Skeletal muscle satellite cell (primary cell): ENCODE measurements around the gene DRC7.

Experiments used
- H3K27me3 ChIP-seq: 2 replicates; pipeline ENCODE4 v1.7.0; 2013; ENCODE audit warnings: low read length; ENCODE audit not compliant: control insufficient read depth, insufficient read depth
- H3K36me3 ChIP-seq: 2 replicates; pipeline ENCODE4 v1.7.0; 2013; ENCODE audit warnings: mild to moderate bottlenecking, control low read depth, low read length; ENCODE audit not compliant: insufficient read depth
- H3K4me1 ChIP-seq: 2 replicates; pipeline ENCODE4 v1.7.0; 2013; ENCODE audit warnings: low read length; ENCODE audit not compliant: control insufficient read depth, insufficient read depth
- H3K4me2 ChIP-seq: 2 replicates; pipeline ENCODE4 v1.7.0; 2013; ENCODE audit warnings: mild to moderate bottlenecking, low read length
- H3K4me3 ChIP-seq: 2 replicates; pipeline ENCODE4 v1.7.0; 2013; ENCODE audit warnings: low read length
- H3K9ac ChIP-seq: 2 replicates; pipeline ENCODE4 v1.7.0; 2013; ENCODE audit warnings: mild to moderate bottlenecking, low read depth, low read length, moderate library complexity
- H3K9me3 ChIP-seq: replicated peaks from 2 replicates; pipeline ENCODE4 v1.7.0; 2013; ENCODE audit warnings: mild to moderate bottlenecking, control low read depth, low read length

The DRC7 gene

DNA sequence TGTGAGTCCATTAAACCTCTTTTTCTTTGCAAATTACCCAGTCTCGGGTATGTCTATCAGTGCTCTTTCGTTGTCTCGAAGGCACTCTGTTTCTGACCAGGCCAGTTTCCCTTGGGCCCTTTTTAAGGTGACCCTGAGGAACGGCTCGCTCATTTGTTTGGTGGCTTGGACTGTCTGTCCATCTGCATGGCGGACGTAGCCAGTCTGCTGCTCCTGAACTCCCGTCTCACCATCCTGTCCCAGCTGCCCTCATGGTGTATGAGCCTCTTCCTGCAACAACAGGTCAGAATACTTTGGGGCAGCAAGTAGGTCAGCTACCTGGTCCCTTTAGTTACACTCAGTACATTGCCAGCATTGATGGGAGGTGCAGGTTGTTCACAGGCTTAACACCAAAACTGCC is 19.0 kb downstream of the DRC7 start:
- no peaks in the 10 kb centered on the region for H3K9me3 ChIP-seq
- no peak overlapping the region for H3K9ac ChIP-seq
- H3K4me2 ChIP-seq: no peak overlapping the region
- H3K4me3 ChIP-seq: no peak overlapping the region
- peaks cover 73% of the 10 kb centered on the region for H3K27me3 ChIP-seq
- no peaks in the 10 kb centered on the region for H3K36me3 ChIP-seq
- no peaks in the 10 kb centered on the region for H3K4me1 ChIP-seq

DNA sequence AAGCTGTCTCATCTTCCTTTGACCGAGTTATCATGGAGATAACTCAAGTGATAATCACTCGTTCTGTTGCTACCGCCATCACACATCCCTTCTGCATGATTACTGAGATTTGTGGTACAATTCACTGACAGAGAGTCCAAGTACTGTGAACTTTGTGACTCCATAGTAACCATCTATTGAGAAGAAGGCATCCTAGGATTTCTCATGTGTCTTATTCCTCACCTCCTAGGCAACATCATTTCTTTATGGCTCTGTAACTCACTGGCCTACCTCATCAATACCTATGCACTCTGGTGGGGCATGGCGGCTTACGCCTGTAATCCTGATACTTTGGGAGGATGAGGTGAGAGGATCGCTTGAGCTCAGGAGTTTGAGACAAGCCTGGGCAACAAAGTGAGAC is 19.4 kb downstream of the DRC7 start:
- H3K4me2 ChIP-seq: no peak overlapping the region
- H3K4me1 ChIP-seq: no peaks in the 10 kb centered on the region
- H3K4me3 ChIP-seq: no peak overlapping the region
- peaks cover 72% of the 10 kb centered on the region for H3K27me3 ChIP-seq
- no peak overlapping the region for H3K9ac ChIP-seq
- no peaks in the 10 kb centered on the region for H3K36me3 ChIP-seq
- H3K9me3 ChIP-seq: no peaks in the 10 kb centered on the region

DNA sequence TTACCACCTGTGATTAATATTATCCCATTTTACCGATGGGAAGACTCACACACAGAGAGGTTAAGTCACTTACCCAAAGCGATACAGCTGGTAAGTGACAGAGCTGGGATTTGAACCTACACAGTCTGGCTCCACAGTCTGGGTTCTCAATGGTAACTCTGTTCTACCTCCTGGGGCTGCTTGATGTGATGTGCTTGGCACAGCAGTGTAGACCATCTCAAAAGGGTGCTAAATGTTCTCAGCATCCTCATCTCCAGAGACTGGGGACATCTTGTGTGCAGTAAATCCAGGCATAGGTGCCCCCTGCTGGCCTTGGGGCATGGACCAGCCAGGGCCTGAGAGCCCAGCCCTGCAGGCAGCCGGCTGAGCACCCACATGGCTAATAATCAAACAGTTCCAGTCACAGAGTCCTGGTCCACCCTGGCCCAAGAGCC is 25.6 kb downstream of the DRC7 start:
- no peak overlapping the region for H3K4me2 ChIP-seq
- H3K9me3 ChIP-seq: no peaks in the 10 kb centered on the region
- no peak overlapping the region for H3K9ac ChIP-seq
- H3K36me3 ChIP-seq: no peaks in the 10 kb centered on the region
- H3K4me1 ChIP-seq: no peaks in the 10 kb centered on the region
- H3K27me3 ChIP-seq: peaks cover 23% of the 10 kb centered on the region
- H3K4me3 ChIP-seq: no peak overlapping the region

DNA sequence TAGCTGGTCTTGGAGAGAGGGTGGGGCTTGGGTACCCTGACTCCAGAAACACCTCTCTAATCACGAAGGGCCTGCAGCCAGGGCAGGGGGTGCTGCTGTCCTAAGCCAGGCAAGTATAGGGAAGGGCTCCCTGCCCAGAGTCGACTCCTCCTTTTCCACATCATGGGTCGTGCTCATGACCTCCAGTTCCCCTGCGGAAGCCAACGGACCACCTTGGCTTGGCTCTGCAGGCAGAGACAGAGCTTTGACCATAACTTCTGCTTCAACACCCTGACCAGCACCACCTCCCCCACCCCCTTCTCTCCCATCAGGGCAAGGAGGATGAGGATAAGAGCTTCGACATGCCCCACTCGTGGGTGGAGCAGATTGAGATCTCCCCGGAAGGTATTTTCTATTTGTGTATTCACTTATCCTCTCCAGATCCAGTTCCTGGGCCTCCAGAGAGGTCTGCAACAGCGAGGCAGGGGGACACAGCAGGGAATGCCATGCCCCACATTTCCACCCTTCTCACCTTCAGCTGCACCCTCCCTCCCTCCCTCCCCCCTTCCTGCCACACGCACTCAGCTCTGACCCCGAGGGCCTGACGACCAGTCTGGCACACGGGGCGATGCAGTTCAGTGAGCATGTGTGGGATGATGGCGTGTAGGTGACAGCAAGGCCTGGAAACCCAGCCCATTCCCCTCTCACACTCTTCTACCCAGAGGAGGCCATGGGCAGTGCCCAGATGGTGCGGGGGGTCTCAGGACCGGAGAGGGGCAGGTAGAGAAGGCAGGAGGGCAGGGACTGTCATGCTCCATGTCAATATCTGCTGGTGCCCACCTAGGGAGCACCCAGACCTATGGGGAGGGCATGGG is 27.0 kb downstream of the DRC7 start:
- no peaks in the 10 kb centered on the region for H3K4me1 ChIP-seq
- H3K36me3 ChIP-seq: no peaks in the 10 kb centered on the region
- peaks cover 23% of the 10 kb centered on the region for H3K27me3 ChIP-seq
- H3K9ac ChIP-seq: no peak overlapping the region
- no peak overlapping the region for H3K4me2 ChIP-seq
- no peaks in the 10 kb centered on the region for H3K9me3 ChIP-seq
- no peak overlapping the region for H3K4me3 ChIP-seq

DNA sequence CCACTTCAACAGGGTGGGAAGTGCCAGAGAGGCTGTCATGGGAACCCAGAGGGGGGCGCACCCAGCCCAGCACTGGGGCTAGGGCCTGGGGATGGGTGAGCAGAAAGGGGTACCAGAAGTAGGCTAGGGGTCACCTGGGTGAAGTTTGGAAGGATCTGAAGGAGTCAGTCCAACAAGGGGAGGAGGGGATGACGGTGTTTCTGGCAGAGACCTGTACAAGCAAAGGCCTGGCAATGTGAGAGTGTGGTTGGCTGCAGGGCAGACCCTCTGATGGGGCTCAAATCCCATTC is 27.5 kb downstream of the DRC7 start:
- no peak overlapping the region for H3K9ac ChIP-seq
- H3K36me3 ChIP-seq: no peaks in the 10 kb centered on the region
- H3K9me3 ChIP-seq: no peaks in the 10 kb centered on the region
- no peaks in the 10 kb centered on the region for H3K4me1 ChIP-seq
- H3K4me2 ChIP-seq: no peak overlapping the region
- H3K27me3 ChIP-seq: peaks cover 22% of the 10 kb centered on the region
- H3K4me3 ChIP-seq: no peak overlapping the region

- Histone ChIP-seq H3K36me3 (no peaks in the 10 kb centered on the region), H3K9ac (no peak overlapping the region)
Observed at GRCh38 chr16:57722651-57723050, 28.0 kb downstream of the DRC7 start.

GRCh38 chr16:57723170-57723569 is 28.6 kb downstream of the DRC7 start:
- Histone ChIP-seq H3K9me3 (no peaks in the 10 kb centered on the region), H3K4me2 (no peak overlapping the region), H3K27me3 (peaks cover 22% of the 10 kb centered on the region), H3K36me3 (no peaks in the 10 kb centered on the region), H3K9ac (no peak overlapping the region), H3K4me3 (no peak overlapping the region), H3K4me1 (no peaks in the 10 kb centered on the region)

More at GRCh38 chr16:57722651-57723050, 28.0 kb downstream of the DRC7 start:
- no peaks in the 10 kb centered on the region for H3K9me3 ChIP-seq
- H3K4me2 ChIP-seq: no peak overlapping the region
- H3K4me1 ChIP-seq: no peaks in the 10 kb centered on the region
- no peak overlapping the region for H3K4me3 ChIP-seq
- H3K27me3 ChIP-seq: peaks cover 25% of the 10 kb centered on the region

GRCh38 chr16:57724531-57724930 is 29.9 kb downstream of the DRC7 start:
- no peaks in the 10 kb centered on the region for H3K36me3 ChIP-seq
- no peaks in the 10 kb centered on the region for H3K9me3 ChIP-seq
- peaks cover 14% of the 10 kb centered on the region for H3K27me3 ChIP-seq
- no peak overlapping the region for H3K9ac ChIP-seq
- no peaks in the 10 kb centered on the region for H3K4me1 ChIP-seq
- no peak overlapping the region for H3K4me2 ChIP-seq
- no peak overlapping the region for H3K4me3 ChIP-seq

DNA sequence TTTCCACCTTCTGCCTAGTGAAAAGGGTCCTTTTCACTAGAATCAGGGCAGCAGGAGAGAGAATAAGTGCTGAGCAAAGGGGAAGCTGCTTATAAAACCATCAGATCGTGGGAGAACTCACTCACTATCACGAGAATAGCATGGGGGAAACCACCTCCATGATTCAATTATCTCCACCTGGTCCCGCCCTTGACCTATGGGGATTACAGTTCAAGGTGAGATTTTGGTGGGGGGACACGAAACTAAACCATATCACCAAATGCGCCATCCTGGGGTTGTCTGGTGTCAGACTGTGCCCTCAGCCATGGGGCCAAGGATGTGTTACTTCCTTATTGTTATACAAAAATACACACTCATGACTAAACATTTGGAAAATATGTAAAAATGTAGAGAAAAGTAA is 30.5 kb downstream of the DRC7 start:
- no peak overlapping the region for H3K4me2 ChIP-seq
- peaks cover 14% of the 10 kb centered on the region for H3K27me3 ChIP-seq
- H3K9ac ChIP-seq: no peak overlapping the region
- no peaks in the 10 kb centered on the region for H3K4me1 ChIP-seq
- H3K36me3 ChIP-seq: no peaks in the 10 kb centered on the region
- no peaks in the 10 kb centered on the region for H3K9me3 ChIP-seq
- H3K4me3 ChIP-seq: no peak overlapping the region

GRCh38 chr16:57725554-57725953 is 30.9 kb downstream of the DRC7 start:
- no peak overlapping the region for H3K9ac ChIP-seq
- H3K9me3 ChIP-seq: no peaks in the 10 kb centered on the region
- no peak overlapping the region for H3K4me3 ChIP-seq
- no peaks in the 10 kb centered on the region for H3K4me1 ChIP-seq
- H3K4me2 ChIP-seq: no peak overlapping the region
- peaks cover 14% of the 10 kb centered on the region for H3K27me3 ChIP-seq
- no peaks in the 10 kb centered on the region for H3K36me3 ChIP-seq

DNA sequence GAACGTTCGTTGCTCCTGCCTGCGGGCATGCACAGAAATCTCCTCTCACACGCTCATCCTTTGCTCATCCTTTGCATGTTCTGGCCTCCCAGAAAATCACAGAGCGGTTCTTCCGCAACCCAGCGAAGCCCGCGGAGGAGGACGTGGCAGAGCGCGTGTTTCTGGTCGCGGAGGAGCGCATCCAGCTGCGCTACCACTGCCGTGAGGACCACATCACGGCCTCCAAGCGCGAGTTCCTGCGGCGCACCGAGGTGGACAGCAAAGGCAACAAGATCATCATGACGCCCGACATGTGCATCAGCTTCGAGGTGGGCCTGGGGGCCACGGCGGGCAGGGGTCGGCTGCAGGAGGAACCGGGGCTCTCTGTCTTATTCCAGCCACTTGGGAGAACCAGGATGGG is 31.4 kb downstream of the DRC7 start:
- Histone ChIP-seq H3K36me3 (no peaks in the 10 kb centered on the region), H3K27me3 (peaks cover 14% of the 10 kb centered on the region), H3K9ac (no peak overlapping the region), H3K4me3 (no peak overlapping the region), H3K9me3 (no peaks in the 10 kb centered on the region), H3K4me1 (no peaks in the 10 kb centered on the region), H3K4me2 (no peak overlapping the region)

- Histone ChIP-seq H3K4me1 (peaks cover 2% of the 10 kb centered on the region), H3K36me3 (no peaks in the 10 kb centered on the region), H3K4me3 (no peak overlapping the region), H3K9me3 (no peaks in the 10 kb centered on the region), H3K9ac (no peak overlapping the region), H3K27me3 (peaks cover 14% of the 10 kb centered on the region), H3K4me2 (no peak overlapping the region)
Observed at GRCh38 chr16:57726433-57726947, 31.9 kb downstream of the DRC7 start.
